Measurements from ENCODE around the gene HSD17B12. TPM values are rescaled to one million over a fixed set of nuclear protein-coding genes. Genes with fewer than 3 reads are reported as not detected.

HSD17B12 gene
- total and polyA plus RNA-seq, 2 of the 4 experiments (the other 2 are of a cell fraction): 38.0 to 44.6 TPM

GRCh38 chr11:43718373-43718772 lies 37.8 kb downstream of the HSD17B12 start:
- POLR2A ChIA-PET (ENCODE audit: unreplicated experiment): no interaction called here
- no peak overlapping the region for H3K27ac ChIP-seq (ENCODE audit: insufficient read depth, low read length)

More at GRCh38 chr11:43718373-43718772, 37.8 kb downstream of the HSD17B12 start:
- TF ChIP-seq CEBPB (IDR thresholded peaks at IDR 0.05; ENCODE audit: low read depth, low read length) (no peak), NFE2L2 (IDR thresholded peaks at IDR 0.05; ENCODE audit: low read depth, low read length) (no peak), USF2 (IDR thresholded peaks at IDR 0.05; ENCODE audit: low read depth, low read length) (no peak), RCOR1 (IDR thresholded peaks at IDR 0.05; ENCODE audit: insufficient replicate concordance, low read length) (no peak), MAZ (IDR thresholded peaks at IDR 0.05; ENCODE audit: borderline replicate concordance, low read depth, low read length) (no peak), BHLHE40 (IDR thresholded peaks at IDR 0.05; ENCODE audit: low read depth, low read length) (no peak), CHD1 (IDR thresholded peaks at IDR 0.05; ENCODE audit: low read depth, low read length) (no peak), ELK1 (IDR thresholded peaks at IDR 0.05; ENCODE audit: borderline replicate concordance, low read depth, low read length) (no peak), RAD21 (IDR thresholded peaks at IDR 0.05; ENCODE audit: low read length) (no peak), MAFK (IDR thresholded peaks at IDR 0.05; ENCODE audit: low read depth, low read length) (no peak), RFX5 (IDR thresholded peaks at IDR 0.05; ENCODE audit: low read depth, low read length) (no peak), MXI1 (IDR thresholded peaks at IDR 0.05; ENCODE audit: borderline replicate concordance, low read depth, low read length) (no peak), POLR2A (IDR thresholded peaks at IDR 0.05; ENCODE audit: low read depth, low read length) (no peak)
- no CpG with 5 or more reads among the region's 1 CpG for WGBS, 2 experiments (ENCODE audit: extremely low coverage in 2 of 2, insufficient read length in 1 of 2)
- no peaks in the 10 kb centered on the region for H3K27me3 ChIP-seq (ENCODE audit: control insufficient read depth, insufficient read depth, low read length)
- no peaks in the 10 kb centered on the region; the same call in 1 of the 2 replicates for H3K9me1 ChIP-seq (ENCODE audit: insufficient read depth, low read length)
- no peak overlapping the region for H2BK20ac ChIP-seq (ENCODE audit: low read depth, low read length)
- no peak overlapping the region for H3K4me2 ChIP-seq (ENCODE audit: low read depth, low read length)
- H3K9me3 ChIP-seq (ENCODE audit: control insufficient read depth, insufficient read depth, low read length): peaks cover 9% of the 10 kb centered on the region
- intact Hi-C loops (cut with micrococcal nuclease) (no loop called here), in situ Hi-C loops (cut with MboI; ENCODE audit: low sequenced_read_pairs) (no loop called here), dilution Hi-C loops (cut with HindIII; ENCODE audit: low sequenced_read_pairs, unreplicated experiment) (no loop called here)
- H2BK120ac ChIP-seq (ENCODE audit: low read depth, low read length): no peak overlapping the region
- H3K23ac ChIP-seq (ENCODE audit: low read depth, low read length): no peak overlapping the region
- H3K4me3 ChIP-seq (ENCODE audit: insufficient read depth, low read depth, low read length): no peak overlapping the region
- no peaks in the 10 kb centered on the region for H4K20me1 ChIP-seq (ENCODE audit: insufficient read depth, low read length)
- H2BK15ac ChIP-seq (ENCODE audit: low read depth, low read length): no peak overlapping the region
- H2BK5ac ChIP-seq (ENCODE audit: low read depth, low read length, poor library complexity, severe bottlenecking): no peak overlapping the region
- no peak overlapping the region for H2AFZ ChIP-seq (replicated peaks; ENCODE audit: low read length, poor library complexity)
- no peak overlapping the region for H3K4ac ChIP-seq (ENCODE audit: low read depth, low read length)
- H4K5ac ChIP-seq (ENCODE audit: low read depth, low read length): no peak overlapping the region
- peaks cover 2% of the 10 kb centered on the region; the same call in 1 of the 2 replicates for H3K36me3 ChIP-seq (ENCODE audit: control insufficient read depth, insufficient read depth, low read length)
- DNase-seq (no peak), ATAC-seq (ENCODE audit: low read depth) (no peak)
- CTCF ChIA-PET: no interaction called here
- no peak overlapping the region for H4K91ac ChIP-seq (ENCODE audit: insufficient read depth, low read depth, low read length)
- H3K4me1 ChIP-seq (ENCODE audit: control insufficient read depth, insufficient read depth, low read length): no peaks in the 10 kb centered on the region
- no peak overlapping the region for H4K8ac ChIP-seq (ENCODE audit: low read depth in 2 of 2, low read length in 2 of 2)
- BruUV-seq (replicated peaks): no TSS peak
- H3K9ac ChIP-seq (ENCODE audit: low read depth, low read length): no peak overlapping the region
- H3K14ac ChIP-seq (replicated peaks; ENCODE audit: low read depth, low read length): no peak overlapping the region
- H2AK5ac ChIP-seq (ENCODE audit: low read depth, low read length): no peak overlapping the region
- H3K79me1 ChIP-seq (ENCODE audit: low read depth in 1 of 2, low read length in 2 of 2): peaks cover 15 to 36% of the 10 kb centered on the region in 2 experiments
- H3K56ac ChIP-seq (ENCODE audit: extremely low read depth, insufficient read depth, low read length): no peak overlapping the region
- H3K18ac ChIP-seq (ENCODE audit: low read depth, low read length): no peak overlapping the region
- no peak overlapping the region for H2AK9ac ChIP-seq (replicated peaks; ENCODE audit: low read depth, low read length, poor library complexity)

Measured in IMR-90 (cell line).